ENCODE results near the gene SYT1.

GRCh38 chr12:79008591-79008990 is 144.0 kb downstream of the SYT1 start:
- TF ChIP-seq POLR2A (IDR thresholded peaks at IDR 0.05; ENCODE audit: low read depth, low read length) = no peak
- TF ChIP-seq TAF1 (IDR thresholded peaks at IDR 0.05; ENCODE audit: borderline replicate concordance, low read depth, low read length) = no peak
- no peak for TF ChIP-seq POLR2AphosphoS5 (IDR thresholded peaks at IDR 0.05; ENCODE audit: low read depth, low read length)

Measured in GM12892 (cell line).